NCI-H1417 treated with DMSO at 0.1 percent for 48 hours (cell line): ENCODE data around the gene CHST15.

Experiments
- DNase-seq: peaks from one replicate; lab custom pipeline; 2025; lab: John Stamatoyannopoulos, UW

The CHST15 gene

DNA sequence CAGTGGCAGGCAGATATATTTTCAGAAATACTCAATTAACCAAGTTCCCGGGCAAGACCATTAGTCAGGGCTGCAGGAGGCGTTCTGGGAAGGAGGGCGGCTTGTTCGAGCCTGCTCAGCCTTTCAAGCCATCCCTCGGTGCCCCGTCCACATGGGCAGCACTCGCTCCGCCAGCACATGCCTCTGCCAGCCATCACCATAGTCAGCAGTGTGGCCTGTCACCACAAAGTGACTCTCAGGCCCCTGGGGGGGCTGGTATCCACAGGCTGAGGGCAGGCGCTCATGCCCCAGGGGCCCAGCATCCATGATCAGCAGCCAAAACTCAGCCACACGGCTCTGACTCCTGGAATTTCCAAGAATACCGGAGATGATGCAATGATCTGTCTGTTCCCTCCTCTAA is 81.9 kb downstream of the CHST15 start:
- no peak for DNase-seq

DNA sequence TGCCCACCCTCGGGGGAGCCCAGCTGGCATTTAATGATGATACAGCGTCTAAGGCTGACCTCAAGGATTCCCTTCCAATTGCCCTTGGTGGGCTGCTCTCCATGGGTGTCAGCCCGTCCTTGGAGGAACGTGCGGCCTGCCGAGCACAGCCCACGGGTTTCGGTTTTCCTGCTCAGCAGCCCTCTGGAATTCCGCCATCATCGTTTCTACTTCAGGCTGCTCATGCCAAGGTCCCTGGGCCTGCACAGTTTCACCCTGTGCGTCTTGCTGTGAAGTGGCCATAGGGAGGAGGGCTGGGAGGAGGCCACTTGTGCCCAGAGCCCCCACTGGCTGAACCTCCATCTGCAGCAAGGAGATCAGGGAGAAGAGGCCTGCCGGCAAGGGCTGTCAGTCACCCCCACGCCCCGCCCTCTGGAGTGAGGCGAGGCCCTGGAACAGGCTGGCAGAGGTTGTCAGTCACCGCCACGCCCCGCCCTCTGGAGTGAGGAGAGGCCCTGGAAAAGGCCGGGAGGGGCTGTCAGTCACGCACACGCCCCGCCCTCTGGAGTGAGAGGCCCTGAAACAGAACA is 82.8 kb downstream of the CHST15 start:
- DNase-seq: no peak

DNA sequence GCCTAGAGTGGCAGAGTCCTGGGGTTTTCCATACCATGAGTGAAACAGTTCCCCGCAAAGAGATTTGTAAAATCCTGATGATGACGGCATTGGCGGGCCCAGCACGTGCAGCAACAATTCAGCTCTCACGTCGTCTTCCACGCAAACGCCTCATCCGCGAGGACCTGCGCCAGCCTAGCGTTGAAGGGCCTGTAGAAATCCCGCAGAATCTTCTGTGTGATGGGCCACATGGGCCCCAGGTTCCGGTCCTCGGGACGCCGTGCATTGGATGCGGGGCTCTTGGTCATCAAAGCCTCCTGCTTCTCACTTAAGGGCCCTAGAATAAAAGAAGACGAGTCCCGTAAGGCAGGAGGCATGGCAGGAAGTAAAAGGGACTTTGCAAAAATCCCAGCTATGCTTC is 83.4 kb downstream of the CHST15 start:
- no peak for DNase-seq

DNA sequence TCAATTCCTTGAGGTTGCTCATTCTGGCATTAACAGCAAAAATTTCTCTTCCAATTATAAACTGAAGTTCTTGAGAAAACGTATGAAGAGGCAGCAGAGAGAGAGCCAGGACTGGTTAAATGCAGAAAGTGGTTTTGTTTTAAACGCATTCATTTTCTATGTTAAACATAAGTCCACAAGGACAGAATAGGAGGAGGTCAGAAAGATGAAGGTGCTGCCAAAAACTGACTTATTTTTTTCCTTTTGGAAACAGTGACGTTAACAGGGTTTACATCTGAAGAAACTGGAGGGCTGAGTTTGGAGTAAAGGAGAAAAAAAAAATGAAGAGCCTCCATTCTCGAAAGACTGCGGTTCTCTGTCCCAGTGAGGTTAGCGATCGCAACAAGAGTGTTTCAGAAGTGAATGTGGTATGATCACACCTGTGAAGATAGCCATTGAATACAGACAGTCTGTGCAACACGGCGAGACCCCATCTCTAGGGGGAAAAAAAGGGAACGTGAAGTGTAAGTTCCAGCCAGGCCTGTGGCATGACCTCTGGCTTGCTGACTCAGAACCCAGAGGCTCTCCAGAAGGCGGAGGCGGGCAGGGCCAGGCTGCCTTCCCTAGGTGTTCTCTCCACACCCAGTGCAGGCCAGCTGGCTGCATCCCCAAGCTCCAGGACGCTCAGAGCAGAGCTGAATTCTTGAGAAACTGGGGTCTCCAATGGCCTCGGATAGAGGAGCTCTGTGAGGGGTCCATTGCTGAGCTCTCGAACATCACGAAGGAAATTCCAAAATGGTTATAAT is 84.0 kb downstream of the CHST15 start:
- DNase-seq: no peak

DNA sequence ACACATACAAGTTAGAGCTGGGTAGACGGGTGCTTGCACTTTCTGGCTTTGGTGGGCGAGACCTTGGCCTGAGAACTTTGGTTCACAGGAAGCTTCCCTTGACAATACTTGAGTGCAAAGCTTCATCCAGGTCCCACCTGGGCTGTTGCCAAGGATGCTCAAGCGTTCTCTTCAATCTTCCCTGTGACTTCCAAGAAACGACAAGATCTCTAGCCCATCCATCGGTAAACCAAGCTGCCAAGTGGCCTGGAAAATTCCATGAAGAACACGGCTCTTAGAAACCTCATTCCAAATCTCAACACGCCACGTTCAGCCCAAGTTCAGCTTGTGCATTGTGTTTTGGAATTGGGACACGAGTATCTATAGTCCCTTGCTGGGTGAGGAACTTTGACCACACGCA is 84.7 kb downstream of the CHST15 start:
- no peak for DNase-seq

DNA sequence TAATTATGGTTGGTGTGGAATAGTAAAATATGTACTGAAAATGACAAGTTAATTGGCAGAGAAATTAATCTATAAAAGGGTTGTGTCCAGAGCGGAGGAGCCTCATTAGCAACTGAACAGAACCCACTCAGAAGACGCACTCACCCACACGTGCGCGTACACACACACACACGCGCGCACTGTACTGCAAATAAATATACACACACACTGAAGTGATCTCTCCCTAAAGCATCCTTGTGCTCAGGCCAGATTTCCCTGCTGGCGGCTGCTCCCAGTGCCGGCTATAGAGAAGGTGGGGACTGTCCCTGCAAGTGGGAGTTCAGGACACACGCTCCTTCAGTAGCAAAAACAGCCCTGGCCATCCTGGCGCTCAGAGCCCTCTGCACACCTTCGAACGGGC is 85.2 kb downstream of the CHST15 start:
- no peak for DNase-seq

DNA sequence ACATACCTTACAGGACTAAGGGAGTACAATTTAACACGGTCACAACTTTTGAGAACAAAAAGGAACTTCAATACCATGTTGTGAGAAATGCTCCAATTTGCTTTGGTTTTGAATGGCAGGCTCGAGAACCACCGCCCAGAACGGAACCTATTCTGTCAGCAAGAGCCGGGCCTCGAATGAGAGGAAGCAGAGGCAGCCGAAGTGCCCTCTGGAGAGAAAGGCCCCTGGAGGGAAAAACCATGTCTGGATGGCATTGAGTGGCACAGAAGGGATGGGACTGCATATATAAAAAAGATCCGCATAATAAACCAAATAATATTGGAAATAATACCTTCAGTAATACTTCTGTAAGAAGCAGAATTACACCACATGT is 85.6 kb downstream of the CHST15 start:
- DNase-seq: no peak

DNA sequence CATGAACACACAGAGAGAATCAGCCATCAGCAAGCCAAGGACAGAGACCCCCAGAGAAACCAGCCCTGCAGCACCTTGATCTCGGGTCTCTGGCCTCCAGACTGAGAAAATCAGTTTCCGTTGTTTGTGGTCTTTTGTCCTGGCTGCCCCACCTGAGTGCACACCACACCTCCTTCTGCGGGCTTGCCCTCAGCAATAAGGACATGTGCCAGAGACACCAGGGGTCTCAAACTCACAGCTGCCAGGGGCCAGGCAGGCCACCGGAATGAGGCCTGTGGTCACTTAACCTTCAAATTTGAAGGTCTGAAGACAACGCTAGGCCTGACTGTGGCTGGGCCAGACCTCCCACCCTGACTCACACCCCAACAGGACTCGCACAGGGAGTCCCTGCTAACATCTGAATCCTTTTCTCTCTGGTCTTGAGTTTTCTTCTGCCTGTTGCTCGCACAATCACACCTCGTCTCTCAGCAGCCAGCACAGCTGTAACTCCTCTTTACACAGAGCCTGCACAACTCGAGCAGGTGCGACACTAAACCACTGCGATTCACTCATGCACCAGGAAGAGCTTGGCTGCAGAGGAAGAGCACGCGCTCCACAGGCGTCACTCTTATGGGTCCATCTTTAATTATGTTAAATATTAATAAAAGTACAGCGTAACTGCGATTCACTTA is 86.2 kb downstream of the CHST15 start:
- no peak for DNase-seq

DNA sequence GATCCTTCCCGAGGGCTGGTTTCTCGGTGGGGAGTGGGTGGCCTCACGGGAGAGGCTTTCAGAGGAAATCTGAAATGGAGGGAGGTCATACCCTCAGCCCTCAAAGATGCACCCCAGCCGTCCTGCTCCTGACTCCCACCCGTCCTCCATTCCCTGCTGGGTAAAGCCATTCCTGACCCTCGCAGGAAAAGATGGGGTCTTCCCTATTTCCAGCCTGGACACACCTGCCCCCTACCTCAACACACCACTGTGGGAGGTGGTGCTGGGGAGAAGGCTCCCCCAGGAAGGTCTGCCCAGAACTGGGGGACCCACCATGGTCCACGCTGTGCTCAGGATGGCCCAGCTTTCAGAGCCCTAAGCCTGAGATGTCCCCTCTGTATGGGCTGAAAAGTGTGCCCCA is 86.9 kb downstream of the CHST15 start:
- DNase-seq: no peak

DNA sequence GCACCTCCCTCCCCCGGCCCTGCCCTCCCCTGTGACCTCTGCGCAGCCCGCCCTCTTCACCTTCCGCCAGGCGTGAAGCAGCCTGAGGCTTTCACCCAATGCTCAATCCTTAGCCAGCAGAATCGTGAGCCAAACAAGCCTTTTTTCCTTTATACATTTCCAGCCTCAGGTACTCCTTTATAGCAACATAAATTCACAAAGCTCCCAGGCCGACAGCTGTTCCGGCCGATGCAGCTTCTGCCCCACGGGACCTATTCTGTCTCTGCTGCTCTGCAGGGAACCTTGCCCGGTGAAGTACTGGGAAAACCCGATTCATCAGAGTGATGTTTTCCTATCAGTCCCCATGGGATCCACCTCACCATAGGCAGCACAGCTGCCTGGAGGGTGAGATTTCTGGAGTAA is 87.4 kb downstream of the CHST15 start:
- DNase-seq: no peak

DNA sequence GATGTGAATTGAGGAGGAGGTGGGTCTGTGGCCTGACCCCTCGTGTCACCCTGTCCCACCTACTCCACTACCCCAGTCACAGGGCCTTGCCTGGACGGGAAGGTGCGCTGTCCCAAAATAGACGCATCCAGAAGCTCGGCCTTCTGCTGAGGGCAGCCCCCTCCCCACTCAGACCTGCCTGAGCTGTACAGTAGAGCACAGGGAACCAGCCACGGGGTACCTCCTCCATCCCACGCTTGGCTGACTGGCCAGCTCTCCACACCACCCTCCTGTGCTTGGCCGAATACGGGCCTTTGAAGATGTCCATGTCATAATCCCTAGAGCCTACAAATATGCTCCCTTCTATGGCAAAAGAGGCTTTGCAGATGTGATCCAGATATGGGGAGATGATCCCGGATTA is 88.3 kb downstream of the CHST15 start:
- no peak for DNase-seq

DNA sequence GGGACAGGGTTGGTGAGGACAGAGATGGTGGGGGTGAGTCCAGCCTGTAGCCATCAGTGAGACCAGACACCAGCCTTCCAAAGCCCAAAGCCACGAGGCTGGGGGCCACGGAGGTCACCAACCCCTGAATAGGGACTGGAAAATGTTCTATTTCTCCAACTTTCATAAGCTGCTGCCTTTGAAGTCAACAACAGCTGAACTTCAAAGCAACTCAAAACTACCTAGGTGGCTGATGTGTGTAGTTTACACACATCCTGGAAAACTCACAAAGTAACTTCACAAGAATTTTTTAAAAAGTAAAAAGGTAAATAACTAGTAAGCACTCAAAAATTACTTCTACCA is 88.8 kb downstream of the CHST15 start:
- no peak for DNase-seq

DNA sequence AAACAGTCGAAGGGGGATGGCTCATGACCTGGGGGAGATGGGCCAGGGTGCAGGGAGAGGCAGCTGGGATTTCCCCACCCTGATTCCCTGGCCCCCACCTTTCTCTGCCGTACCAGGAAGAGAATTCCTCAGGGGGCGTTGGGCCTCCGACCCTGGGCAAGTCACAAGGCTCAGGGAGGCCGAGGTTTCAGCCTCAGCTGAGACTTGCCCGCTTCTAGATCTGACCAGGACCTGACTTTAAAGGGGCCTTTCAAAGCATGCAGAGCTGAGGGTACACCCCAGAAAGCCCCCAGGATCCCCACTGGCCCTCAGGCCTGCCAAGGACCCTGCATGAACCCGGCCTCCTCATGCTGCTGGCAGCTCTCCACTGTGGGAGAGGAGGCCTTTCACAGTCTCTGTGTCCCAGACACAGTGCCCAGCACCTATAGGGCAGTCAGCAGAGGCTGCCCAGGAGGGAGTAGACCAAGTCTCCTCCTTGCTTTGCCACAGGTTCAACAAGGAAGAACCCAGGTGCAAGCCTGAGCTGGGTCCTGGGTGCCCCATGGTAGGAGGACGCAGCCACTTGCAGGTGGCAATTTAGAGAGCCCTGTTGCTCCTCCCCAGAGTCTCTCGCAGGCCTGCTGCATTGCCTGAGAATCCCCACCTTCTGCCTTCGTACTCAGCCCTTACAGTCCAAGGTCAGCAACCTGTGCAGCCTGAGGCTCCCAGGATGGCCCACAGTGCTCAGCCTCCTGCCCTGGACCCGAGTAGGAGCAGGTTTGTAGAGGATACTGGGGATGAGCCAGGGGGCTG is 89.3 kb downstream of the CHST15 start:
- no peak for DNase-seq

DNA sequence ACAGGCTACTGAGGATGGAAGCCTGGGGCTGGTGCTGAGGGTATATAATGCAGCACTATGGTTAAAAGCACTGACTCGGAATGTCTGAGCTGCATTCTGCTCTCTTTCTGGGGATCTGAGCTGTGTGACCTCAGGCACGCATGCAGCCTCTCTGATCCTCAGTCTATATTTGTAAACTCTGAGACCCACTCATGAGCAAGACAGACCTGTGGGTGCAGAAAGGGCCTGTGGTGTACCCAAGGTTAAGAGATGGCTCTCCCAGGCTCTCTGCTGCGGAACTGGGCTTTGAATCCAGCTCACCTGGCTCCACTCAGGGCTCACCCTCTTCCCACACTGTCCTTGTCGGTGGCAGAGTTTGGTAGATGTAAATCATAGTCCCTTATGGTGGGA is 89.9 kb downstream of the CHST15 start:
- no peak for DNase-seq

DNA sequence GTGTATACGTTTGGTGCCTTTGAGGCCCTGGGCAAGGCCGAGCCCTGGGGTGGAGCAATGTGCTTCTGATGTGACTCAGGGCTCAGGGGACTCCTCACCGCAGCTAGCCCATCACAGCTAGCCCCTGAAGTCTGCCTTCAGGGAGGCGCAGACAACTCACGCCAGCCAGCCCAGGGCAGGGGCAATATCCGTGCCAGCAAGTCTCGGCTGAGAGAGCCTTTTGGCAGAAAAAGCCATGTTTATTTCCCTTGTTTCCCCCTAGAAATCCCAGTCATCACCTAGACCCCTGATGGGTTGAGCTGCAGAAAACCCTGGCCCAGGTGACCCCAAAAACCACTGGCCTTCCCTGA is 90.4 kb downstream of the CHST15 start:
- DNase-seq: no peak

DNA sequence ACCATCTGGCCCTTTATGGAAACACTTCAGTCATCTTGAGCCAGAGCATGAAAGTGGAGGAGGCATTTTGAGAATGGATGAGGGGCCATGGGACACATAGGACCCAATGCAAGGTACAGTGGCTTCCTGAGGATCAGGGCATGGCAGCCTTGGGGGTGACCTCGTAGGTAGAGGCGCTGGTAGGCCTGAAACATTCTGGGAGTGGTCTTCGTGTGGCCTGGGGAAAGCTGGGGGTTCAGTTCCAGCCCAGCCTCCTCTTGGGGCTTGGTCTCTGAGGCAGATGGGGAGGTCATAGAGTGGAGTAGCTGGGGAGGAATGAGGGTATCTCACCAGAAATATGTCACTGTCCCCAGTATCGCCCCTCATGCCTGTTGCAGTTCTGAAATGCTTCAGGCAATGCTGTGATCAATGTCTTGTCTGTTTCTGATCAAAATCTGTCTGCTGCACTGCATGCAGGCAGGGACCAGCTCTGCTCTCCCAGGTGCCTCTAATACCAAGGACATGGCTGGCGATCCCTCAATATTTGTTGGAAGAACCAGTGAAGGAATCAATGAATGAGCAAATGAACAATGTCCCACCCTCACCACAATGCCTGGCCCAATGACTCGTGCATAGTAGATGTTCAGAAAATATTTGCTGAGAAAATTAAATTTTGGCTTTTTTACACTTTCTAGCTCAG is 90.9 kb downstream of the CHST15 start:
- DNase-seq: no peak

DNA sequence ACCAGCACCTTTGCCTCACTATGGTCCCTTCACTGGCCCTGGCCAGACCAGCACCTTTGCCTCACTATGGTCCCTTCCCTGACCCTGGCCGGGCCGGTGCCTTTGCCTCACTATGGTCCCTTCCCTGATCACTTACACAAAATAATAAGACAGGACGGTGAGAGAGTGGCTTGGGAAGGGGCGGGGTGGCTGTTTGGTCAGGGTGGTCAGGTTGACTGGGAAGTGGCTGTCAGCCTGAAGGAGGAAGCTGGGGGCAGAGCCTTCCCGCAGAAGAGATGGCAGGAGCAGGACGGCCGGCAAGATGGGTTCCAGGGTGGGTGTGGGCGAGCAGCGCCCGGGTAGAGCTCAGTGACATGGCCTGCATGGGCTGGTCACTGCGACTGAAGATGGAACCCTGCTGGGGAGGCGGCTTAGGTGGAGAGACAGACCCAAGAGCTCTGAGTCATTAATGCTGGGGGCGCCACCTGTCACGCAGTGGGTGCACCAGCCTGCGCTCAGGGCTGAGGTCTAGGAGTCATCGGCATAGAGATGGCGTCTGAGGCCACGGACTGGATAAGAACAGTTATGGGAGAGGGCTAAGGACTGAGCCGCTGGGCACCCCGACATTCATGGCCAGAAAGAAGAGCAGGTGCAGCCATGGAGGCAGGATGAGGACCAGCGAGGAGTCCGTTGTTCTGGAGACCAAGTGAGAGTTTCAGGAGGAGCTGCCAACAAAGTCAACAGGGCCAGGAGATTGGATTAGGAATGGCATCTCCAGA is 91.8 kb downstream of the CHST15 start:
- no peak for DNase-seq

DNA sequence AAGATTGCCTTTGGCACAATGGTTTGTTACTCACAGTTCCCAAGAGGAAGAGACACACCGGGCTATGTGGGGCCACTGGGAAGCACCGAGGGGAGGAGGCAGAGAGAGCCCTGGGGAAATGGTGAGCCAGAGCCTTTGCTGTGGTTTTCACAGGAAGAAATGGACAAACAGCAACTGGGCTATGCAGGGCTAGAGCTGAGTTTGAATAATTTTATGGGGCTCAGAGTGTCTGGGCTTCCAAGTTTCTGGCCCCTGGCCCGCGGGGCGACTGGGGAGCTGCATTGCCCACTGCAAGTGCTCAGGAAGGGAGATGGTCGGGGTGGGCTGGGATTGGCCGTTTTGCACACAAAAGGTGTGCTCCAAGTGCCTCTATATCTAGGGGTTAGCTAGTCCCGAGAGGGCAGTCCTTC is 92.6 kb downstream of the CHST15 start:
- DNase-seq: no peak

DNA sequence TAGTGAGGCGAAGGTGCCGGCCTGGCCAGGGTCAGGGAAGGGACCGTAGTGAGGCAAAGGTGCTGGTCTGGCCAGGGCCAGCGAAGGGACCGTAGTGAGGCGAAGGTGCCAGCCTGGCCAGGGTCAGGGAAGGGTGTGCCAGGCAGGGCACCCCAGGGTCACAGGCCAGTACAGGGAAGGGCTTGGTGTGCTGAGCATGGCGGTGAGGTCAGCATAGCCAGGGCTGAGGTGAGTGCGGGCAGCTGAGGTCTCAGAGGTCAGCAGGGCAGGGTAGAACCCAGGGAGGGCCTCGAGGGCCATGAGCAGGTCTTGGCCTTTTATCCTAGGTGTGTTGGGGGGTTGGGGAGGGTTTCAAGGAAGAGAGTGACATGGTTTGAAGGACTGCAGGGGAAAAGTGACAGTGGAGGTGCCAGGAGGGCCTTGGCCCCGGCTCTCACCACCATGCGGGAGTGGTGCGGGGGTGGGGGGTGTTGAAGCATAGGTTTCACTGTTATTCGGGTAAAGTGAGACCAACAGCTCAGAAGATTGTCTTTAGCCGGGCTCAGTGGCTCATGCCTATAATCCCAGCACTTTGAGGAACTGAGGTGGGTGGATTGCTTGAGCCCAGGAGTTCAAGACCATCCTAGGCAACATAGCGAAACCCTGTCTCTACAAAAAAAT is 93.3 kb downstream of the CHST15 start:
- DNase-seq: no peak

DNA sequence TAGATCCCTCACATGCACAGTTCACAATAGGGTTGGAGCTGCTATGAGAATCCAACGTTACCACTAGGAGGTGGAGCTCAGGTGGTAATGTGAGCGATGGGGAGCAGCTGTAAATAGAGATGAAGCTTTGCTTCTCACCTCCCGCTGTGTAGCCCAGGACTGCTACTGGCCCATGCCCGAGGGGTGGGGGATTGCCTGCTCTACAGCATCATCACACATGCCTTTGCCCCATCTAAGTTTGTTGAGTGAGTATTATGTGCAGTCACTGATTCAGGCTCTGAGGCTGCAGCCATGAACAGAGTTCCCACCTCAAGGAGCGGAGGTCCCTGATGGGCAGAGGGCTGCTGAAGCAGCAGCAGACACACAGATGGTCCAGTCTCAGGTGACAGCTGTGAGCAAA is 94.1 kb downstream of the CHST15 start:
- no peak for DNase-seq
